K562 (cell line): ENCODE measurements around the gene AMZ2. TPM values are rescaled to one million over a fixed set of nuclear protein-coding genes. Genes with fewer than 3 reads are reported as not detected.

Experiments
- CHD7 ChIP-seq: fragments of 200-600 bp; sonication (generic); IDR thresholded peaks from one replicate; pipeline ENCODE4 v1.6.1; 2012; ENCODE audit warnings: mild to moderate bottlenecking, low read depth, low read length, inconsistent platforms
- MYC ChIP-seq, 2 experiments: fragments of 250-450 bp in 1 of 2; sonication (Bioruptor Pico) in 1 of 2; IDR thresholded peaks; 2 replicates each; pipeline versions ENCODE4 v1.5.1 to v1.6.1; 2012 to 2021; ENCODE audit warnings: low read depth in 2 of 2, borderline replicate concordance in 1 of 2, improper control_type of control experiment in 1 of 2, low read length in 1 of 2, mild to moderate bottlenecking in 1 of 2, moderate library complexity in 1 of 2
- NCOA6 ChIP-seq: fragments of 450-650 bp; IDR thresholded peaks from 2 replicates; pipeline ENCODE4 v1.6.1; 2017; ENCODE audit warnings: mild to moderate bottlenecking
- RHOXF2B ChIP-seq: fragments of 250-450 bp; sonication (Bioruptor Pico); conservative IDR thresholded peaks from 2 replicates; pipeline ENCODE4 v1.5.1; 2021
- TEAD2 ChIP-seq: fragments of 450-650 bp; IDR thresholded peaks from 2 replicates; pipeline ENCODE4 v1.6.1; 2016; ENCODE audit warnings: missing genetic modification characterization, control low read depth, missing compliant biosample characterization
- ZNF407 ChIP-seq: fragments of 450-650 bp; IDR thresholded peaks from 2 replicates; pipeline ENCODE4 v1.6.1; 2016; ENCODE audit warnings: low read depth
- polyA plus RNA-seq, 8 experiments: library from polyadenylated mRNA; depleted of rRNA in 4 of 8; stranded (reverse) in 5 of 8; unstranded in 3 of 8; fragments of >200 nt; fragmentation: Nextera tagmentation in 2 of 8; fragmentation: Illumina TruSeq in 1 of 8; extraction: Ambion mirVana in 2 of 8; extraction: Trizol in 1 of 8; gene quantifications; 2 replicates each; pipeline versions ENCODE4 v1.2.1 to v1.2.3, GENCODE V29; 2011 to 2014; ENCODE audit warnings: inconsistent platforms in 1 of 8, missing spikeins in 1 of 8
- total RNA-seq, 7 experiments: library from RNA; depleted of rRNA in 6 of 7; stranded (reverse); fragments of >200 nt in 6 of 7; fragmentation: Illumina TruSeq in 2 of 7; extraction: Trizol in 2 of 7; gene quantifications; 2 replicates each; pipeline versions ENCODE4 v1.2.1 to v1.2.3, GENCODE V29; 2011 to 2021; ENCODE audit warnings: low replicate concordance in 1 of 7

Gene AMZ2
- total and polyA plus RNA-seq, 9 of the 15 experiments (the other 6 are each of a cell fraction or from before 2014, with no cell fraction given) = 22.6 to 92.2 (median 52.6) TPM

DNA sequence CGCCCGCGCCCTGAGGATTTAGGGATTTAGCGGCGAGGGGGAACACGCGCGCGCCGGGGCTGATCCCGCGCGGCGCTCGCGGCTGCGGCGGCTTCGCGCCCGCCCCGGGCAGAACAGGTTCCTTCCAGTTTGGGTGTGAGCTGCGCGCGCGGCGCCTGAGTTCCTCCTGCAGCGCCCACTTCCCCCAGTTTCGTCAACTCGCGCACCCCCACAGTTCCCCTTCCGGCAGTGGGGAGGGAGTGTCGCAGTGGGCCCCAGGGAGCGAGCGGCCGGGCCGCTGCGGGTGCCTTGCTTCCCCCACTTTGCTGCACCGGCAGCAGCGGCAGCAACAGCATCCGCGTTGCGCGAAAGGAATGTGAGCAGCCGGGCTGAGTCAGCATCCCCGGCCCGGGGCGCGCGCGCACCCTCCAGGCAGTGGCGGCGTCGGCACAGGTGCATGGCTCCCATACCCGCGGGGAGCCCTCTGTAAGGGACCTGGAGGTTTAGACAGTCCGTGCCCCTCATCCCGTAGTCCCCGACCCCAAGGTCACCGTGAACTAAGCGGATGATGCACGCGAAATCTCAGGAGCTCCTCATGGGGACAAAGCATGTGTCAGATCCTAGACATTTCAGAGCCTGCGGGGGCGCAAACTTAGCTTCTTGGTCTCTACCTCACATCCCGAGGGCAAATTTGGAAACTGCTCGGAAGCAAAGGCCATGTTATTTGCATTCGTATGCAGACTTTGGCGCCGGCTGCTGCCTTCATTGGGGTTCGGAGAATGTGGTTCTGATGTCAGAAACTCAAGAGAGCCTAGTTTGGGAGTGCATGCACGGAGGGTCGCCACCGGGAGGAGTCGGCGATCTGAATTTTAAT is 44.2 kb downstream of the AMZ2 start (continued):
- no peak for TF ChIP-seq CHD7
- no peak for TF ChIP-seq RHOXF2B
- TF ChIP-seq NCOA6 = no peak
- no peak for TF ChIP-seq ZNF407
- TF ChIP-seq MYC (IDR thresholded peaks at IDR 0.05; ENCODE audit: low read depth, low read length) = no peak; the same call in 1 of the 2 replicates
- no peak for TF ChIP-seq MYC (CRISPR knock-in tag; IDR thresholded peaks at IDR 0.05; ENCODE audit: borderline replicate concordance, low read depth)
- TF ChIP-seq TEAD2 = no peak
